HepG2 (cell line): Measurements from ENCODE around the gene C6orf132. TPM values are rescaled to one million over a fixed set of nuclear protein-coding genes. Genes with fewer than 3 reads are reported as not detected.

Experiments used
- CBFB ChIP-seq: sonication (generic); formaldehyde crosslinking; IDR thresholded peaks from 2 replicates; pipeline ENCODE4 v1.4.0; 2020; ENCODE audit warnings: missing genetic modification reagents
- HDAC2 ChIP-seq: sonication (generic); formaldehyde crosslinking; IDR thresholded peaks from 2 replicates; pipeline ENCODE4 v1.4.0; 2020; ENCODE audit warnings: missing genetic modification reagents
- HIVEP1 ChIP-seq: sonication (generic); formaldehyde crosslinking; IDR thresholded peaks from 2 replicates; pipeline ENCODE4 v1.4.0; 2020; ENCODE audit warnings: mild to moderate bottlenecking, missing genetic modification reagents
- IRF2 ChIP-seq: IDR thresholded peaks from 2 replicates; pipeline ENCODE4 v1.6.1; 2018; ENCODE audit warnings: missing genetic modification reagents, missing compliant biosample characterization
- ISX ChIP-seq: sonication (generic); formaldehyde crosslinking; conservative IDR thresholded peaks from 2 replicates; pipeline ENCODE4 v1.5.0; 2020; ENCODE audit warnings: missing genetic modification reagents
- MED1 ChIP-seq: sonication (generic); formaldehyde crosslinking; IDR thresholded peaks from 2 replicates; pipeline ENCODE4 v1.4.0; 2020; ENCODE audit warnings: missing genetic modification reagents
- MED13 ChIP-seq: sonication (generic); formaldehyde crosslinking; IDR thresholded peaks from 2 replicates; pipeline ENCODE4 v1.5.0; 2020; ENCODE audit warnings: missing genetic modification reagents
- MEIS1 ChIP-seq: sonication (generic); formaldehyde crosslinking; IDR thresholded peaks from 2 replicates; pipeline ENCODE4 v1.9.0; 2021; ENCODE audit warnings: mild to moderate bottlenecking, missing genetic modification reagents, moderate library complexity, borderline replicate concordance
- MTF2 ChIP-seq: sonication (generic); formaldehyde crosslinking; IDR thresholded peaks from 2 replicates; pipeline ENCODE4 v1.5.0; 2020; ENCODE audit warnings: missing genetic modification reagents, borderline replicate concordance
- NBN ChIP-seq: fragments of 450-650 bp; conservative IDR thresholded peaks from 2 replicates; pipeline ENCODE4 v1.6.1; 2017
- RFXAP ChIP-seq: sonication (generic); formaldehyde crosslinking; IDR thresholded peaks from 2 replicates; pipeline ENCODE4 v1.4.0; 2020; ENCODE audit warnings: missing genetic modification reagents, borderline replicate concordance
- SALL2 ChIP-seq: sonication (generic); formaldehyde crosslinking; IDR thresholded peaks from 2 replicates; pipeline ENCODE4 v1.8.1; 2023; ENCODE audit warnings: mild to moderate bottlenecking, missing genetic modification reagents, inconsistent platforms
- ZFP36 ChIP-seq: fragments of 150-350 bp; IDR thresholded peaks from 2 replicates; pipeline ENCODE4 v1.6.1; 2018; ENCODE audit warnings: borderline replicate concordance, low read length, low read depth; ENCODE audit not compliant: partially characterized antibody
- ZFP37 ChIP-seq: sonication (generic); formaldehyde crosslinking; IDR thresholded peaks from 2 replicates; pipeline ENCODE4 v1.4.0; 2020; ENCODE audit warnings: missing genetic modification reagents, borderline replicate concordance
- ZNF101 ChIP-seq: sonication (generic); formaldehyde crosslinking; IDR thresholded peaks from 2 replicates; pipeline ENCODE4 v1.4.0; 2020; ENCODE audit warnings: mild to moderate bottlenecking, low read depth, missing genetic modification reagents, borderline replicate concordance
- ZNF337 ChIP-seq: sonication (generic); formaldehyde crosslinking; IDR thresholded peaks from 2 replicates; pipeline ENCODE4 v1.5.1; 2020; ENCODE audit warnings: missing genetic modification reagents, low read depth, mild to moderate bottlenecking, borderline replicate concordance
- ZNF713 ChIP-seq: sonication (generic); formaldehyde crosslinking; IDR thresholded peaks from 2 replicates; pipeline ENCODE4 v1.4.0; 2020; ENCODE audit warnings: mild to moderate bottlenecking, missing genetic modification reagents
- ZNF75D ChIP-seq: sonication (generic); formaldehyde crosslinking; IDR thresholded peaks from 2 replicates; pipeline ENCODE4 v1.8.1; 2023; ENCODE audit warnings: missing genetic modification reagents, mild to moderate bottlenecking, borderline replicate concordance
- ZSCAN22 ChIP-seq: sonication (generic); formaldehyde crosslinking; IDR thresholded peaks from 2 replicates; pipeline ENCODE4 v1.4.0; 2020; ENCODE audit warnings: mild to moderate bottlenecking, missing genetic modification reagents
- polyA plus RNA-seq, 8 experiments: library from polyadenylated mRNA; depleted of rRNA in 3 of 8; stranded (reverse) in 7 of 8; unstranded in 1 of 8; fragments of >200 nt; fragmentation: Illumina TruSeq in 4 of 8; extraction: Trizol in 4 of 8; gene quantifications; 2 replicates each; pipeline versions ENCODE4 v1.2.1 to v1.2.3, GENCODE V29; 2011 to 2016; ENCODE audit warnings: low read depth in 4 of 8, missing spikeins in 1 of 8, mixed read lengths in 1 of 8; ENCODE audit not compliant: insufficient read depth in 1 of 8
- total RNA-seq, 5 experiments: library from RNA; depleted of rRNA; stranded (reverse); fragments of >200 nt; fragmentation: Illumina TruSeq; extraction: Trizol; gene quantifications; 2 replicates each; pipeline ENCODE4 v1.2.3, GENCODE V29; 2016; ENCODE audit warnings: low read depth in 1 of 5
- TF ChIP-seq, protein P1 (sequence below): sonication (generic); formaldehyde crosslinking; IDR thresholded peaks from 2 replicates; pipeline ENCODE4 v1.4.0; 2020; ENCODE audit warnings: missing genetic modification reagents
- TF ChIP-seq, protein P2 (sequence below): sonication (generic); formaldehyde crosslinking; IDR thresholded peaks from 2 replicates; pipeline ENCODE4 v1.8.1; 2023; ENCODE audit warnings: mild to moderate bottlenecking, missing genetic modification reagents, borderline replicate concordance
- TF ChIP-seq, protein P3 (sequence below): sonication (generic); formaldehyde crosslinking; IDR thresholded peaks from 2 replicates; pipeline ENCODE4 v1.5.0; 2020; ENCODE audit warnings: mild to moderate bottlenecking, missing genetic modification reagents, moderate library complexity
- TF ChIP-seq, protein P4 (sequence below): sonication (generic); formaldehyde crosslinking; conservative IDR thresholded peaks from 2 replicates; pipeline ENCODE4 v1.8.0; 2022; ENCODE audit warnings: missing genetic modification reagents
- TF ChIP-seq, protein P5 (sequence below): fragments of 450-650 bp; IDR thresholded peaks from 2 replicates; pipeline ENCODE4 v1.6.1; 2017

C6orf132 gene
- total and polyA plus RNA-seq, 2 of the 13 experiments (the other 11 are each of a cell fraction or from before 2014, with no cell fraction given) = 0.78 to 3.0 TPM

DNA sequence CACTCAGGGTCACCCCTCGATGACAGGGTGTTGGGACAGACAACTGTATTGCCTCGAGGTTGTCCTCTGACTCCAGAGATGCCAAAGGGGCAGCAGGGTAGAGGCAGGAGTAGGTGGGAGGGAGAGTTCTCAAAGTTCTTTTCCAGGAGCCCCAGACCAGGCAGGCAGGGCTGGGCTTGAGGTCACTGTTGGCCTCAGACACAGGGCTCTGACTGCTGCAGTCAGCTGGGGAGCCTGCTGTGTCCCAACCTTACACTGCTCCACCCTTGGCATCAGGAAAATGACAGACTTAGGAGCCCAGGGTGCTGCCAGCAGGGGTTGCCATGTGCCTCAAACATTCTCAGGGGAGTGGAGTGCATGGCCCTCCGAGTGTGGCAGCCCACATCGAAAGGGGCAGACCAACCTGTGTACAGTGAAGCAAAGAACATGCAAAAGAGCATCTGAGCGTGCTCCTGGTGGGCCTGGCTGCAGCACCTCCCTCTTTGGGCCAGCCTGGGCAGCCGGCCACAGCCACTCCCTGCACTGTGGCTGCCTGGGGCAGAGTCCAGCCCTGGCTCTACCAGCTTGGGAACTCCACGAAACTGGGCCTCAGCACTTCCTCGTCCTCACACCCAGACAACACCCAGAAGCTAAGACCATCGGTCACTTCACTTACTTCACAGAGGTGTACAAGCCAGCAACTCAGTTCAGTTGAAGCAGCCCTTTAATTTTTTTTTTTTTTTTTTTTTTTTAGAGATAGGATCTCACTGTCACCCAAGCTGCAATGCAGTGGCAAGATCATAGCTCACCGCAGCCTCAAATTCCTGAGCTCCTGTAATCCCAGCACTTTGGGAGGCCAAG is 24.0 kb downstream of the C6orf132 start (continued):
- TF ChIP-seq, protein P1, sequence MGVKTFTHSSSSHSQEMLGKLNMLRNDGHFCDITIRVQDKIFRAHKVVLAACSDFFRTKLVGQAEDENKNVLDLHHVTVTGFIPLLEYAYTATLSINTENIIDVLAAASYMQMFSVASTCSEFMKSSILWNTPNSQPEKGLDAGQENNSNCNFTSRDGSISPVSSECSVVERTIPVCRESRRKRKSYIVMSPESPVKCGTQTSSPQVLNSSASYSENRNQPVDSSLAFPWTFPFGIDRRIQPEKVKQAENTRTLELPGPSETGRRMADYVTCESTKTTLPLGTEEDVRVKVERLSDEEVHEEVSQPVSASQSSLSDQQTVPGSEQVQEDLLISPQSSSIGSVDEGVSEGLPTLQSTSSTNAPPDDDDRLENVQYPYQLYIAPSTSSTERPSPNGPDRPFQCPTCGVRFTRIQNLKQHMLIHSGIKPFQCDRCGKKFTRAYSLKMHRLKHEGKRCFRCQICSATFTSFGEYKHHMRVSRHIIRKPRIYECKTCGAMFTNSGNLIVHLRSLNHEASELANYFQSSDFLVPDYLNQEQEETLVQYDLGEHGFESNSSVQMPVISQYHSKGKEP (CRISPR knock-in tag) = no peak
- no peak; the same call in 1 of the 2 replicates for TF ChIP-seq ZNF713 (CRISPR knock-in tag)
- no peak for TF ChIP-seq IRF2 (CRISPR knock-in tag)
- TF ChIP-seq, protein P2, sequence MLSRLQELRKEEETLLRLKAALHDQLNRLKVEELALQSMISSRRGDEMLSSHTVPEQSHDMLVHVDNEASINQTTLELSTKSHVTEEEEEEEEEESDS (CRISPR knock-in tag) = no peak
- TF ChIP-seq, protein P3, sequence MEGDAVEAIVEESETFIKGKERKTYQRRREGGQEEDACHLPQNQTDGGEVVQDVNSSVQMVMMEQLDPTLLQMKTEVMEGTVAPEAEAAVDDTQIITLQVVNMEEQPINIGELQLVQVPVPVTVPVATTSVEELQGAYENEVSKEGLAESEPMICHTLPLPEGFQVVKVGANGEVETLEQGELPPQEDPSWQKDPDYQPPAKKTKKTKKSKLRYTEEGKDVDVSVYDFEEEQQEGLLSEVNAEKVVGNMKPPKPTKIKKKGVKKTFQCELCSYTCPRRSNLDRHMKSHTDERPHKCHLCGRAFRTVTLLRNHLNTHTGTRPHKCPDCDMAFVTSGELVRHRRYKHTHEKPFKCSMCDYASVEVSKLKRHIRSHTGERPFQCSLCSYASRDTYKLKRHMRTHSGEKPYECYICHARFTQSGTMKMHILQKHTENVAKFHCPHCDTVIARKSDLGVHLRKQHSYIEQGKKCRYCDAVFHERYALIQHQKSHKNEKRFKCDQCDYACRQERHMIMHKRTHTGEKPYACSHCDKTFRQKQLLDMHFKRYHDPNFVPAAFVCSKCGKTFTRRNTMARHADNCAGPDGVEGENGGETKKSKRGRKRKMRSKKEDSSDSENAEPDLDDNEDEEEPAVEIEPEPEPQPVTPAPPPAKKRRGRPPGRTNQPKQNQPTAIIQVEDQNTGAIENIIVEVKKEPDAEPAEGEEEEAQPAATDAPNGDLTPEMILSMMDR (CRISPR knock-in tag) = 0 out of 2 replicates have a peak, but pooled peaks have one; percentile 32
- no peak for TF ChIP-seq ZSCAN22 (CRISPR knock-in tag)
- no peak for TF ChIP-seq ZNF75D (CRISPR knock-in tag)
- TF ChIP-seq, protein P4, sequence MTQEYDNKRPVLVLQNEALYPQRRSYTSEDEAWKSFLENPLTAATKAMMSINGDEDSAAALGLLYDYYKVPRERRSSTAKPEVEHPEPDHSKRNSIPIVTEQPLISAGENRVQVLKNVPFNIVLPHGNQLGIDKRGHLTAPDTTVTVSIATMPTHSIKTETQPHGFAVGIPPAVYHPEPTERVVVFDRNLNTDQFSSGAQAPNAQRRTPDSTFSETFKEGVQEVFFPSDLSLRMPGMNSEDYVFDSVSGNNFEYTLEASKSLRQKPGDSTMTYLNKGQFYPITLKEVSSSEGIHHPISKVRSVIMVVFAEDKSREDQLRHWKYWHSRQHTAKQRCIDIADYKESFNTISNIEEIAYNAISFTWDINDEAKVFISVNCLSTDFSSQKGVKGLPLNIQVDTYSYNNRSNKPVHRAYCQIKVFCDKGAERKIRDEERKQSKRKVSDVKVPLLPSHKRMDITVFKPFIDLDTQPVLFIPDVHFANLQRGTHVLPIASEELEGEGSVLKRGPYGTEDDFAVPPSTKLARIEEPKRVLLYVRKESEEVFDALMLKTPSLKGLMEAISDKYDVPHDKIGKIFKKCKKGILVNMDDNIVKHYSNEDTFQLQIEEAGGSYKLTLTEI (CRISPR knock-in tag) = no peak
- no peak; the same call in 1 of the 2 replicates for TF ChIP-seq RFXAP (CRISPR knock-in tag)
- no peak for TF ChIP-seq ZFP37 (CRISPR knock-in tag)
- TF ChIP-seq ZNF337 = no peak
- no peak for TF ChIP-seq ZFP36
- TF ChIP-seq SALL2 (CRISPR knock-in tag) = no peak
- no peak for TF ChIP-seq MEIS1 (CRISPR knock-in tag)
- TF ChIP-seq, protein P5, sequence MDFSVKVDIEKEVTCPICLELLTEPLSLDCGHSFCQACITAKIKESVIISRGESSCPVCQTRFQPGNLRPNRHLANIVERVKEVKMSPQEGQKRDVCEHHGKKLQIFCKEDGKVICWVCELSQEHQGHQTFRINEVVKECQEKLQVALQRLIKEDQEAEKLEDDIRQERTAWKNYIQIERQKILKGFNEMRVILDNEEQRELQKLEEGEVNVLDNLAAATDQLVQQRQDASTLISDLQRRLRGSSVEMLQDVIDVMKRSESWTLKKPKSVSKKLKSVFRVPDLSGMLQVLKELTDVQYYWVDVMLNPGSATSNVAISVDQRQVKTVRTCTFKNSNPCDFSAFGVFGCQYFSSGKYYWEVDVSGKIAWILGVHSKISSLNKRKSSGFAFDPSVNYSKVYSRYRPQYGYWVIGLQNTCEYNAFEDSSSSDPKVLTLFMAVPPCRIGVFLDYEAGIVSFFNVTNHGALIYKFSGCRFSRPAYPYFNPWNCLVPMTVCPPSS = no peak
- 0 out of 2 replicates have a peak, but pooled peaks have one; percentile 20 for TF ChIP-seq CBFB
- no peak for TF ChIP-seq MED13 (CRISPR knock-in tag)
- 0 out of 2 replicates have a peak, but pooled peaks have one; percentile 45 for TF ChIP-seq HIVEP1 (CRISPR knock-in tag)
- no peak for TF ChIP-seq ISX (CRISPR knock-in tag)
- TF ChIP-seq HDAC2 (CRISPR knock-in tag) = peak; percentile 47; the same call in 1 of the 2 replicates
- no peak for TF ChIP-seq MTF2
- TF ChIP-seq NBN = no peak
- TF ChIP-seq MED1 = peak; percentile 59; the same call in 1 of the 2 replicates
- no peak for TF ChIP-seq ZNF101 (CRISPR knock-in tag)
